ENCODE data around the gene TAF9B.

DNA sequence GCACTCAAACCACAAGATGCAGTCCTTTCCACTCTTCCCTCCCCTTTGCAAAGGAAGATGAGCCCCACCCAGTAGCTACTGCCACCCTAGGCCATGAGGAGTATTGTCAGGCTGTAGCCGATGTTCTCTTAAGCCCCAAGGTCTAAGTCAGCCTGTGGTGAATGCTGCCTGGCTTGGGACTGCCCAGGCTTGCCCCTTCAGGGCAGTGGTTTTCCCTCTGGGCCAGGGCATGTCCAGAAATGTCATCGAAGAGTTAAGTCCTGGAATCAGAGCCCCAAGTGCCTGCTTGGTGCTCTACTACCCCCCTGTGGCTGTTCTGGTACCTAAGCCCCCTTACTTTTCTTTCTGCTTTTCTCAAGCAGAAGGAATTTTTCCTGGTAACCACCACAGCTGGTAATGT lies 47.2 kb downstream of the TAF9B start:
- TF ChIP-seq, protein P1, sequence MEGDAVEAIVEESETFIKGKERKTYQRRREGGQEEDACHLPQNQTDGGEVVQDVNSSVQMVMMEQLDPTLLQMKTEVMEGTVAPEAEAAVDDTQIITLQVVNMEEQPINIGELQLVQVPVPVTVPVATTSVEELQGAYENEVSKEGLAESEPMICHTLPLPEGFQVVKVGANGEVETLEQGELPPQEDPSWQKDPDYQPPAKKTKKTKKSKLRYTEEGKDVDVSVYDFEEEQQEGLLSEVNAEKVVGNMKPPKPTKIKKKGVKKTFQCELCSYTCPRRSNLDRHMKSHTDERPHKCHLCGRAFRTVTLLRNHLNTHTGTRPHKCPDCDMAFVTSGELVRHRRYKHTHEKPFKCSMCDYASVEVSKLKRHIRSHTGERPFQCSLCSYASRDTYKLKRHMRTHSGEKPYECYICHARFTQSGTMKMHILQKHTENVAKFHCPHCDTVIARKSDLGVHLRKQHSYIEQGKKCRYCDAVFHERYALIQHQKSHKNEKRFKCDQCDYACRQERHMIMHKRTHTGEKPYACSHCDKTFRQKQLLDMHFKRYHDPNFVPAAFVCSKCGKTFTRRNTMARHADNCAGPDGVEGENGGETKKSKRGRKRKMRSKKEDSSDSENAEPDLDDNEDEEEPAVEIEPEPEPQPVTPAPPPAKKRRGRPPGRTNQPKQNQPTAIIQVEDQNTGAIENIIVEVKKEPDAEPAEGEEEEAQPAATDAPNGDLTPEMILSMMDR (IDR thresholded peaks at IDR 0.05): no peak
- no peak for TF ChIP-seq EP300 (IDR thresholded peaks at IDR 0.05; ENCODE audit: low read depth)
- TF ChIP-seq POLR2A (IDR thresholded peaks at IDR 0.05): no peak

All from transverse colon (tissue), 3 donors.